Tibial nerve (tissue), 4 donors: ENCODE measurements around the gene MC1R.

ENCODE experiments used
- CTCF ChIP-seq, 5 experiments: fragments of 200-600 bp in 3 of 5; fragments of 450-650 bp in 2 of 5; sonication (generic) in 3 of 5; IDR thresholded peaks; one replicate each; pipeline ENCODE4 v1.5.1; 2016 to 2019; ENCODE audit warnings: antibody characterized with exemption in 5 of 5, mild to moderate bottlenecking in 3 of 5, moderate library complexity in 2 of 5
- EP300 ChIP-seq, 2 donors: sonication (generic); formaldehyde crosslinking; IDR thresholded peaks; one replicate each; pipeline ENCODE4 v1.6.1; 2017; ENCODE audit warnings: antibody characterized with exemption in 2 of 2, mild to moderate bottlenecking in 1 of 2
- POLR2A ChIP-seq, 2 donors: fragments of 450-650 bp; IDR thresholded peaks; one replicate each; pipeline ENCODE4 v1.6.1; 2017; ENCODE audit warnings: antibody characterized with exemption in 2 of 2, mild to moderate bottlenecking in 2 of 2, moderate library complexity in 2 of 2

- TF ChIP-seq CTCF (IDR thresholded peaks at IDR 0.05) (no peak), POLR2A (IDR thresholded peaks at IDR 0.05) (no peak), EP300 (IDR thresholded peaks at IDR 0.05) (no peak)
Measured at GRCh38 chr16:89952049-89952448, 33.4 kb downstream of the MC1R start.
